HCT116 (cell line): ENCODE data around the gene LRRN2. TPM values are rescaled to one million over a fixed set of nuclear protein-coding genes. Genes with fewer than 3 reads are reported as not detected.

Experiments
- ATAC-seq: fragments of 200-7000 bp; cut with Tn5 transposase; 2 replicates; pipeline ENCODE4 v1.9.1; 2020; ENCODE audit warnings: mild to moderate bottlenecking, moderate library complexity
- BruUV-seq: library from RNA; stranded (reverse); fragments of 400-500 nt; replicated peaks from 2 replicates; lab custom pipeline; 2021; lab: Mats Ljungman, UMichigan
- CTCF ChIA-PET: fragments of 300-600 bp; sonication (Branson Sonifier 250); formaldehyde crosslinking; loops from one replicate; lab custom pipeline; 2021; ENCODE audit warnings: antibody characterized with exemption; lab: Charles Lee
- POLR2A ChIA-PET: fragments of 300-600, 350-600 bp; sonication (Branson Sonifier 250); formaldehyde crosslinking; loops from one replicate; lab custom pipeline; 2021; ENCODE audit warnings: antibody characterized with exemption; lab: Charles Lee
- RAD21 ChIA-PET, 2 experiments: fragments of 300-600 bp; sonication (Branson Sonifier 250); formaldehyde crosslinking; loops; one replicate each; lab custom pipeline; 2023; ENCODE audit warnings: low total read pairs in 2 of 2; ENCODE audit not compliant: uncharacterized antibody in 2 of 2, unreplicated experiment in 2 of 2, low non-redundant PET in 1 of 2; lab: Charles Lee
- DNase-seq: peaks from one replicate; pipeline ENCODE4 v3.0.0-alpha.2; 2010; ENCODE audit warnings: low read depth, low spot score
- H2AFZ ChIP-seq: fragments of 200-600 bp; shearing (Covaris generic), sonication (generic); 2 replicates; pipeline ENCODE4 v1.6.1; 2017; ENCODE audit warnings: low read depth, mixed run types, mixed read lengths, antibody characterized with exemption, low read length; ENCODE audit not compliant: poor library complexity, severe bottlenecking
- H3K27ac ChIP-seq: 2 replicates; pipeline ENCODE4 v1.5.1; 2012; ENCODE audit warnings: low read depth, low read length
- H3K27me3 ChIP-seq: fragments of 200-600 bp; sonication (generic); 2 replicates; pipeline ENCODE4 v1.6.1; 2016; ENCODE audit warnings: mixed run types, low read length, mixed read lengths; ENCODE audit not compliant: insufficient read depth
- H3K36me3 ChIP-seq, 2 experiments: fragments of 200-500 bp in 1 of 2; fragments of 200-600 bp in 1 of 2; sonication (Bioruptor generic) in 1 of 2; sonication (generic) in 1 of 2; 2 replicates each; pipeline versions ENCODE4 v1.5.1 to v1.6.1; 2014 to 2016; ENCODE audit warnings: low read length in 2 of 2, inconsistent platforms in 1 of 2, mixed read lengths in 1 of 2, mixed run types in 1 of 2; ENCODE audit not compliant: insufficient read depth in 2 of 2, control insufficient read depth in 1 of 2
- H3K4me1 ChIP-seq, 2 experiments: fragments of 200-600 bp in 1 of 2; sonication (generic) in 1 of 2; 2 replicates each; pipeline versions ENCODE4 v1.5.1 to v1.6.1; 2012 to 2017; ENCODE audit warnings: low read length in 2 of 2, inconsistent platforms in 1 of 2, mild to moderate bottlenecking in 1 of 2, mixed read lengths in 1 of 2, mixed run types in 1 of 2, moderate library complexity in 1 of 2; ENCODE audit not compliant: insufficient read depth in 2 of 2, control insufficient read depth in 1 of 2
- H3K4me2 ChIP-seq: fragments of 200-600 bp; sonication (generic); 2 replicates; pipeline ENCODE4 v1.6.1; 2017; ENCODE audit warnings: mixed run types, low read length, mixed read lengths
- H3K4me3 ChIP-seq, 2 experiments: fragments of 200-600 bp in 1 of 2; sonication (generic) in 1 of 2; replicated peaks in 1 of 2; 2 replicates each; pipeline ENCODE4 v1.5.1; 2011 to 2016; ENCODE audit warnings: low read length in 2 of 2, control low read depth in 1 of 2, low read depth in 1 of 2, mild to moderate bottlenecking in 1 of 2, mixed read lengths in 1 of 2, mixed run types in 1 of 2
- H3K79me2 ChIP-seq: fragments of 200-600 bp; sonication (generic); 2 replicates; pipeline ENCODE4 v1.6.1; 2017; ENCODE audit warnings: mild to moderate bottlenecking, mixed run types, low read length, moderate library complexity, mixed read lengths; ENCODE audit not compliant: insufficient read depth
- H3K9ac ChIP-seq: fragments of 200-600 bp; sonication (generic); 2 replicates; pipeline ENCODE4 v1.6.1; 2016; ENCODE audit warnings: low read length, mixed read lengths
- H3K9me2 ChIP-seq: fragments of 200-600 bp; sonication (generic), shearing (Covaris generic); 2 replicates; pipeline ENCODE4 v1.6.1; 2017; ENCODE audit warnings: mixed run types, mild to moderate bottlenecking, moderate library complexity; ENCODE audit not compliant: insufficient read depth
- H3K9me3 ChIP-seq, 2 experiments: fragments of 200-500 bp in 1 of 2; fragments of 200-600 bp in 1 of 2; sonication (Bioruptor generic) in 1 of 2; sonication (generic) in 1 of 2; 2 replicates each; pipeline ENCODE4 v1.6.1; 2014 to 2017; ENCODE audit warnings: low read length in 2 of 2, mixed read lengths in 2 of 2, inconsistent platforms in 1 of 2, low read depth in 1 of 2, mild to moderate bottlenecking in 1 of 2, mixed run types in 1 of 2, moderate library complexity in 1 of 2; ENCODE audit not compliant: control insufficient read depth in 1 of 2, insufficient read depth in 1 of 2
- H4K20me1 ChIP-seq: fragments of 200-600 bp; sonication (generic), shearing (Covaris generic); 2 replicates; pipeline ENCODE4 v1.6.1; 2017; ENCODE audit warnings: mixed run types, mild to moderate bottlenecking, moderate library complexity; ENCODE audit not compliant: insufficient read depth
- CEBPB ChIP-seq: IDR thresholded peaks from 2 replicates; pipeline ENCODE4 v1.6.1; 2012; ENCODE audit warnings: low read depth
- EGR1 ChIP-seq: IDR thresholded peaks from 2 replicates; pipeline ENCODE4 v1.6.1; 2012; ENCODE audit warnings: low read depth
- JUND ChIP-seq: IDR thresholded peaks from 2 replicates; pipeline ENCODE4 v1.6.1; 2012
- POLR2A ChIP-seq: IDR thresholded peaks from 2 replicates; pipeline ENCODE4 v1.7.0; 2011; ENCODE audit warnings: borderline replicate concordance; ENCODE audit not compliant: insufficient read depth, insufficient read length; ENCODE audit errors: extremely low read depth
- POLR2AphosphoS5 ChIP-seq: IDR thresholded peaks from 2 replicates; pipeline ENCODE4 v1.6.1; 2011; ENCODE audit warnings: mild to moderate bottlenecking, low read depth, low read length, moderate library complexity
- SIN3A ChIP-seq: IDR thresholded peaks from 2 replicates; pipeline ENCODE4 v1.6.1; 2012; ENCODE audit warnings: low read depth
- SP1 ChIP-seq: IDR thresholded peaks from 2 replicates; pipeline ENCODE4 v1.6.1; 2012; ENCODE audit warnings: low read depth
- ZFX ChIP-seq: fragments of 450-650 bp; IDR thresholded peaks from 2 replicates; pipeline ENCODE4 v1.6.1; 2017
- intact Hi-C: fragments of 100-400 bp; cut with micrococcal nuclease; formaldehyde crosslinking; loops from 2 replicates; pipeline ENCODE4 v1.10.0; 2022
- total RNA-seq: library from RNA; stranded (reverse); gene quantifications from one replicate; pipeline ENCODE4 v1.2.1, GENCODE V29; 2021; ENCODE audit not compliant: unreplicated experiment
- TF ChIP-seq, protein P1 (sequence below), 3 experiments: fragments of 200-600 bp in 1 of 3; sonication (generic) in 1 of 3; IDR thresholded peaks in 2 of 3; conservative IDR thresholded peaks in 1 of 3; 2 replicates each; pipeline ENCODE4 v1.5.1; 2012 to 2017; ENCODE audit warnings: low read depth in 2 of 3, low read length in 2 of 3, antibody characterized with exemption in 1 of 3, borderline replicate concordance in 1 of 3, control low read depth in 1 of 3, mild to moderate bottlenecking in 1 of 3, mixed read lengths in 1 of 3, mixed run types in 1 of 3, moderate library complexity in 1 of 3; ENCODE audit not compliant: insufficient read depth in 1 of 3
- TF ChIP-seq, protein P2 (sequence below): IDR thresholded peaks from 2 replicates; pipeline ENCODE4 v1.6.1; 2012
- TF ChIP-seq, protein P3 (sequence below): IDR thresholded peaks from 2 replicates; pipeline ENCODE4 v1.6.1; 2011; ENCODE audit warnings: mild to moderate bottlenecking, low read length, moderate library complexity; ENCODE audit not compliant: insufficient replicate concordance; ENCODE audit errors: extremely low read depth
- TF ChIP-seq, protein P4 (sequence below): IDR thresholded peaks from 2 replicates; pipeline ENCODE4 v1.6.1; 2012; ENCODE audit warnings: low read depth

Gene LRRN2
- total RNA-seq, 1 experiment from 2014 or later, result 3.2 TPM

DNA sequence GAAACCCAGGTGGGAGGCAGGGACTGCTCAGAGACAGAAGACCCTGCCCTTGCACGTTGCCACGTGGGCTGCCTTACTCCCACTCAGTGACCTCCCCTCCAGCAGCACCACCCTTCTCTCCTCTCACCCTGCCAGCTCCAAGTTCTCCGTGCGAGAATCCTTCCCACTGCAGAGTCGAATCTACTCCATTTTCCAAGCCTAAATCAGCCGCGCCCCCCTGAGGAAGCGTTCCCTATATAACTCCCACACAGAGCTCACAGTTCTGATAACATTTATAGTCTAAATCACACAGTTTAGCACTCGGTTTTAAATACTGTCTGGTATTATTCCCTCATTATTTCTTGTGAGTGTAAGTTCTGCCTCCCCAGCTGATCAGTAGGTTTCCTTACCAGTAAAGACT is 7.7 kb downstream of the LRRN2 start:
- no TSS peak for BruUV-seq
- Histone ChIP-seq H4K20me1 (no peaks in the 10 kb centered on the region), H2AFZ (no peak overlapping the region), H3K9me3 (no peaks in the 10 kb centered on the region), H3K36me3 (no peaks in the 10 kb centered on the region), H3K9me2 (no peaks in the 10 kb centered on the region), H3K27me3 (no peaks in the 10 kb centered on the region), H3K79me2 (no peaks in the 10 kb centered on the region), H3K4me2 (no peak overlapping the region), H3K9ac (no peak overlapping the region), H3K4me1 (no peaks in the 10 kb centered on the region), H3K27ac (no peak overlapping the region), H3K4me3 (no peak overlapping the region)
- ATAC-seq, result no peak
- intact Hi-C loops, result no loop called here
- RAD21 ChIA-PET, result no interaction called here
- CTCF ChIA-PET, result no interaction called here
- POLR2A ChIA-PET, result no interaction called here
- TF ChIP-seq, protein P1, sequence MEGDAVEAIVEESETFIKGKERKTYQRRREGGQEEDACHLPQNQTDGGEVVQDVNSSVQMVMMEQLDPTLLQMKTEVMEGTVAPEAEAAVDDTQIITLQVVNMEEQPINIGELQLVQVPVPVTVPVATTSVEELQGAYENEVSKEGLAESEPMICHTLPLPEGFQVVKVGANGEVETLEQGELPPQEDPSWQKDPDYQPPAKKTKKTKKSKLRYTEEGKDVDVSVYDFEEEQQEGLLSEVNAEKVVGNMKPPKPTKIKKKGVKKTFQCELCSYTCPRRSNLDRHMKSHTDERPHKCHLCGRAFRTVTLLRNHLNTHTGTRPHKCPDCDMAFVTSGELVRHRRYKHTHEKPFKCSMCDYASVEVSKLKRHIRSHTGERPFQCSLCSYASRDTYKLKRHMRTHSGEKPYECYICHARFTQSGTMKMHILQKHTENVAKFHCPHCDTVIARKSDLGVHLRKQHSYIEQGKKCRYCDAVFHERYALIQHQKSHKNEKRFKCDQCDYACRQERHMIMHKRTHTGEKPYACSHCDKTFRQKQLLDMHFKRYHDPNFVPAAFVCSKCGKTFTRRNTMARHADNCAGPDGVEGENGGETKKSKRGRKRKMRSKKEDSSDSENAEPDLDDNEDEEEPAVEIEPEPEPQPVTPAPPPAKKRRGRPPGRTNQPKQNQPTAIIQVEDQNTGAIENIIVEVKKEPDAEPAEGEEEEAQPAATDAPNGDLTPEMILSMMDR (IDR thresholded peaks at IDR 0.05 in 2 of 3, conservative IDR thresholded peaks at IDR 0.05 in 1 of 3; ENCODE audit: borderline replicate concordance in 1 of 3, insufficient read depth in 1 of 3, low read depth in 2 of 3, low read length in 2 of 3), result no peak
- TF ChIP-seq POLR2A (no peak), SP1 (no peak), POLR2AphosphoS5 (no peak), CEBPB (no peak), SIN3A (no peak), JUND (no peak), ZFX (no peak), EGR1 (no peak)
- TF ChIP-seq, protein P2, sequence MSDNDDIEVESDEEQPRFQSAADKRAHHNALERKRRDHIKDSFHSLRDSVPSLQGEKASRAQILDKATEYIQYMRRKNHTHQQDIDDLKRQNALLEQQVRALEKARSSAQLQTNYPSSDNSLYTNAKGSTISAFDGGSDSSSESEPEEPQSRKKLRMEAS, result no peak
- TF ChIP-seq, protein P3, sequence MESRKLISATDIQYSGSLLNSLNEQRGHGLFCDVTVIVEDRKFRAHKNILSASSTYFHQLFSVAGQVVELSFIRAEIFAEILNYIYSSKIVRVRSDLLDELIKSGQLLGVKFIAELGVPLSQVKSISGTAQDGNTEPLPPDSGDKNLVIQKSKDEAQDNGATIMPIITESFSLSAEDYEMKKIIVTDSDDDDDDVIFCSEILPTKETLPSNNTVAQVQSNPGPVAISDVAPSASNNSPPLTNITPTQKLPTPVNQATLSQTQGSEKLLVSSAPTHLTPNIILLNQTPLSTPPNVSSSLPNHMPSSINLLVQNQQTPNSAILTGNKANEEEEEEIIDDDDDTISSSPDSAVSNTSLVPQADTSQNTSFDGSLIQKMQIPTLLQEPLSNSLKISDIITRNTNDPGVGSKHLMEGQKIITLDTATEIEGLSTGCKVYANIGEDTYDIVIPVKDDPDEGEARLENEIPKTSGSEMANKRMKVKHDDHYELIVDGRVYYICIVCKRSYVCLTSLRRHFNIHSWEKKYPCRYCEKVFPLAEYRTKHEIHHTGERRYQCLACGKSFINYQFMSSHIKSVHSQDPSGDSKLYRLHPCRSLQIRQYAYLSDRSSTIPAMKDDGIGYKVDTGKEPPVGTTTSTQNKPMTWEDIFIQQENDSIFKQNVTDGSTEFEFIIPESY, result no peak
- TF ChIP-seq, protein P4, sequence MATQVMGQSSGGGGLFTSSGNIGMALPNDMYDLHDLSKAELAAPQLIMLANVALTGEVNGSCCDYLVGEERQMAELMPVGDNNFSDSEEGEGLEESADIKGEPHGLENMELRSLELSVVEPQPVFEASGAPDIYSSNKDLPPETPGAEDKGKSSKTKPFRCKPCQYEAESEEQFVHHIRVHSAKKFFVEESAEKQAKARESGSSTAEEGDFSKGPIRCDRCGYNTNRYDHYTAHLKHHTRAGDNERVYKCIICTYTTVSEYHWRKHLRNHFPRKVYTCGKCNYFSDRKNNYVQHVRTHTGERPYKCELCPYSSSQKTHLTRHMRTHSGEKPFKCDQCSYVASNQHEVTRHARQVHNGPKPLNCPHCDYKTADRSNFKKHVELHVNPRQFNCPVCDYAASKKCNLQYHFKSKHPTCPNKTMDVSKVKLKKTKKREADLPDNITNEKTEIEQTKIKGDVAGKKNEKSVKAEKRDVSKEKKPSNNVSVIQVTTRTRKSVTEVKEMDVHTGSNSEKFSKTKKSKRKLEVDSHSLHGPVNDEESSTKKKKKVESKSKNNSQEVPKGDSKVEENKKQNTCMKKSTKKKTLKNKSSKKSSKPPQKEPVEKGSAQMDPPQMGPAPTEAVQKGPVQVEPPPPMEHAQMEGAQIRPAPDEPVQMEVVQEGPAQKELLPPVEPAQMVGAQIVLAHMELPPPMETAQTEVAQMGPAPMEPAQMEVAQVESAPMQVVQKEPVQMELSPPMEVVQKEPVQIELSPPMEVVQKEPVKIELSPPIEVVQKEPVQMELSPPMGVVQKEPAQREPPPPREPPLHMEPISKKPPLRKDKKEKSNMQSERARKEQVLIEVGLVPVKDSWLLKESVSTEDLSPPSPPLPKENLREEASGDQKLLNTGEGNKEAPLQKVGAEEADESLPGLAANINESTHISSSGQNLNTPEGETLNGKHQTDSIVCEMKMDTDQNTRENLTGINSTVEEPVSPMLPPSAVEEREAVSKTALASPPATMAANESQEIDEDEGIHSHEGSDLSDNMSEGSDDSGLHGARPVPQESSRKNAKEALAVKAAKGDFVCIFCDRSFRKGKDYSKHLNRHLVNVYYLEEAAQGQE, result no peak
- no peak for DNase-seq
